K562 (cell line): ENCODE data around the gene CCDC9B. TPM values are rescaled to one million over a fixed set of nuclear protein-coding genes. Genes with fewer than 3 reads are reported as not detected.

Experiments used
- ATAC-seq: fragments of 200-7000 bp; cut with Tn5 transposase; 3 replicates; pipeline ENCODE4 v1.9.1; 2020; ENCODE audit warnings: moderate library complexity
- BruUV-seq: library from RNA; stranded (reverse); fragments of 400-500 nt; replicated peaks from 2 replicates; lab custom pipeline; 2021; lab: Mats Ljungman, UMichigan
- CTCF ChIA-PET: fragments of 300-600 bp; formaldehyde crosslinking; extraction: SDS; loops from one replicate; lab custom pipeline; 2021; ENCODE audit warnings: low intra/inter-chr PET ratio; lab: Yijun Ruan, JAX
- POLR2A ChIA-PET: fragments of 300-600, 350-650 bp; sonication (Branson Sonifier 250); formaldehyde crosslinking; extraction: SDS; loops from one replicate; lab custom pipeline; 2021; ENCODE audit warnings: antibody characterized with exemption, inconsistent platforms; lab: Yijun Ruan, JAX
- DNase-seq, 4 experiments: peaks; one replicate each; pipeline versions ENCODE4 v3.0.0 to v3.0.0-alpha.2; 2011 to 2018; ENCODE audit warnings: low spot score in 3 of 4, mixed read lengths in 3 of 4; ENCODE audit errors: extremely low read depth in 1 of 4
- FAIRE-seq: peaks from 2 replicates; lab custom pipeline; 2011; peaks lifted over from hg19 to GRCh38; lab: Jason Lieb, UNC
- H2AFZ ChIP-seq: 2 replicates; pipeline ENCODE4 v1.6.0; 2011; ENCODE audit warnings: low read depth, low read length, control low read depth, inconsistent platforms
- H3K27ac ChIP-seq: fragments of 200-600 bp; 3 replicates; pipeline ENCODE4 v1.8.0; 2011; ENCODE audit warnings: low read depth, mild to moderate bottlenecking, control low read depth, inconsistent platforms, low read length, moderate library complexity, mixed read lengths; ENCODE audit errors: extremely low read depth
- H3K27me3 ChIP-seq, 2 experiments: fragments of 300-600 bp in 1 of 2; 2 replicates in 1 of 2; 3 replicates in 1 of 2; pipeline versions ENCODE4 v1.6.0 to v1.8.0; 2011; ENCODE audit warnings: inconsistent platforms in 2 of 2, low read length in 2 of 2, mild to moderate bottlenecking in 1 of 2, mixed read lengths in 1 of 2, moderate library complexity in 1 of 2; ENCODE audit not compliant: control insufficient read depth in 2 of 2, insufficient read depth in 2 of 2
- H3K36me3 ChIP-seq: fragments of 300-600 bp; 3 replicates; pipeline ENCODE4 v1.8.0; 2011; ENCODE audit warnings: mild to moderate bottlenecking, low read length, inconsistent platforms; ENCODE audit not compliant: control insufficient read depth, insufficient read depth
- H3K4me1 ChIP-seq, 2 experiments: fragments of 200-600 bp in 1 of 2; replicated peaks in 1 of 2; 2 replicates in 1 of 2; 3 replicates in 1 of 2; pipeline versions ENCODE4 v1.5.1 to v1.8.0; 2011; ENCODE audit warnings: inconsistent platforms in 2 of 2, low read length in 2 of 2, mild to moderate bottlenecking in 1 of 2, mixed read lengths in 1 of 2, moderate library complexity in 1 of 2; ENCODE audit not compliant: control insufficient read depth in 2 of 2, insufficient read depth in 2 of 2
- H3K4me2 ChIP-seq: 2 replicates; pipeline ENCODE4 v1.6.1; 2011; ENCODE audit warnings: low read length, control low read depth, inconsistent platforms, mixed read lengths; ENCODE audit not compliant: insufficient read depth
- H3K4me3 ChIP-seq: fragments of 200-600 bp; sonication (generic), shearing (Covaris generic); 2 replicates; pipeline ENCODE4 v1.5.1; 2016; ENCODE audit warnings: control low read depth, inconsistent platforms
- H3K79me2 ChIP-seq: fragments of 200-600 bp; 3 replicates; pipeline ENCODE4 v1.8.0; 2011; ENCODE audit warnings: low read length, inconsistent platforms; ENCODE audit not compliant: control insufficient read depth, insufficient read depth
- H3K9ac ChIP-seq, 2 experiments: 2 replicates each; pipeline versions ENCODE4 v1.6.0 to v1.6.1; 2011; ENCODE audit warnings: low read depth in 2 of 2, low read length in 2 of 2, control low read depth in 1 of 2, inconsistent platforms in 1 of 2, mild to moderate bottlenecking in 1 of 2, mixed read lengths in 1 of 2; ENCODE audit not compliant: insufficient read depth in 1 of 2
- H3K9me1 ChIP-seq: one replicate; pipeline ENCODE4 v1.6.0; 2011; ENCODE audit warnings: inconsistent platforms, mild to moderate bottlenecking, low read length, moderate library complexity; ENCODE audit not compliant: control insufficient read depth, insufficient read depth
- H3K9me3 ChIP-seq: replicated peaks from 2 replicates; pipeline ENCODE4 v1.5.1; 2011; ENCODE audit warnings: low read depth, low read length, inconsistent platforms; ENCODE audit not compliant: control insufficient read depth, insufficient read depth
- H4K20me1 ChIP-seq: replicated peaks from 2 replicates; pipeline ENCODE4 v1.6.1; 2011; ENCODE audit warnings: low read length, inconsistent platforms, mixed read lengths; ENCODE audit not compliant: control insufficient read depth, insufficient read depth
- DACH1 ChIP-seq: fragments of 450-650 bp; IDR thresholded peaks from 2 replicates; pipeline ENCODE4 v1.6.1; 2018; ENCODE audit not compliant: partially characterized antibody
- ELF1 ChIP-seq: fragments of 200-800 bp; sonication (Bioruptor generic); IDR thresholded peaks from 2 replicates; pipeline ENCODE4 v1.6.1; 2016; ENCODE audit warnings: missing genetic modification characterization, missing compliant biosample characterization
- FIP1L1 ChIP-seq: fragments of 200-400 bp; formaldehyde crosslinking; IDR thresholded peaks from 2 replicates; pipeline ENCODE4 v1.6.1; 2018; ENCODE audit warnings: mild to moderate bottlenecking, low read depth, low read length; ENCODE audit not compliant: poor library complexity, severe bottlenecking
- MCM2 ChIP-seq: fragments of 450-650 bp; IDR thresholded peaks from 2 replicates; pipeline ENCODE4 v1.6.1; 2017; ENCODE audit warnings: low read depth, mild to moderate bottlenecking
- MIER1 ChIP-seq: fragments of 450-650 bp; IDR thresholded peaks from 2 replicates; pipeline ENCODE4 v1.6.1; 2016; ENCODE audit warnings: antibody characterized with exemption, mild to moderate bottlenecking, low read depth
- NFATC3 ChIP-seq: fragments of 450-650 bp; IDR thresholded peaks from 2 replicates; pipeline ENCODE4 v1.6.1; 2017; ENCODE audit warnings: mild to moderate bottlenecking
- NFRKB ChIP-seq: fragments of 450-650 bp; IDR thresholded peaks from 2 replicates; pipeline ENCODE4 v1.6.1; 2016; ENCODE audit warnings: low read depth
- NFYB ChIP-seq: IDR thresholded peaks from 2 replicates; pipeline ENCODE4 v1.6.1; 2011; ENCODE audit warnings: mild to moderate bottlenecking, moderate library complexity; ENCODE audit not compliant: insufficient read length; ENCODE audit errors: extremely low read depth
- PRMT5 ChIP-seq: sonication (generic); formaldehyde crosslinking; IDR thresholded peaks from 2 replicates; pipeline ENCODE4 v1.5.0; 2020; ENCODE audit warnings: missing genetic modification reagents
- RBM14 ChIP-seq: fragments of 200-400 bp; formaldehyde crosslinking; IDR thresholded peaks from 2 replicates; pipeline ENCODE4 v1.6.1; 2018; ENCODE audit warnings: low read depth, mild to moderate bottlenecking, low read length, moderate library complexity, borderline replicate concordance; ENCODE audit not compliant: insufficient read depth
- SMARCA4 ChIP-seq: fragments of 450-650 bp; IDR thresholded peaks from 2 replicates; pipeline ENCODE4 v1.6.1; 2016
- SRSF3 ChIP-seq: fragments of 200-400 bp; formaldehyde crosslinking; IDR thresholded peaks from 2 replicates; pipeline ENCODE4 v1.6.1; 2016; ENCODE audit warnings: mild to moderate bottlenecking, low read length, moderate library complexity; ENCODE audit not compliant: insufficient read depth
- ZNF217 ChIP-seq: sonication (generic); formaldehyde crosslinking; IDR thresholded peaks from 2 replicates; pipeline ENCODE4 v1.8.0; 2022; ENCODE audit warnings: mild to moderate bottlenecking, missing genetic modification reagents
- ZNF785 ChIP-seq: fragments of 250-450 bp; sonication (Bioruptor Pico); IDR thresholded peaks from 2 replicates; pipeline ENCODE4 v1.4.0; 2020; ENCODE audit warnings: mild to moderate bottlenecking
- WGBS: fragments of 100-300 bp; shearing (Covaris generic); methylation state at CpG from one replicate; pipeline ENCODE4 v1.1.6; 2016; ENCODE audit warnings: low coverage, mixed read lengths; ENCODE audit not compliant: insufficient coverage; ENCODE audit errors: missing lambda C conversion rate; 5-methylcytosine and 5-hydroxymethylcytosine counted together
- in situ Hi-C: fragments of 300-500 bp; cut with MboI; formaldehyde crosslinking; loops from 4 replicates; pipeline ENCODE4 v1.15.0; 2018; ENCODE audit warnings: inconsistent platforms, mixed read lengths
- intact Hi-C: fragments of 100-400 bp; cut with micrococcal nuclease; formaldehyde crosslinking; loops from 2 replicates; pipeline ENCODE4 v1.14.2; 2022
- polyA plus RNA-seq, 8 experiments: library from polyadenylated mRNA; depleted of rRNA in 4 of 8; stranded (reverse) in 5 of 8; unstranded in 3 of 8; fragments of >200 nt; fragmentation: Nextera tagmentation in 2 of 8; fragmentation: Illumina TruSeq in 1 of 8; extraction: Ambion mirVana in 2 of 8; extraction: Trizol in 1 of 8; gene quantifications; 2 replicates each; pipeline versions ENCODE4 v1.2.1 to v1.2.3, GENCODE V29; 2011 to 2014; ENCODE audit warnings: inconsistent platforms in 1 of 8, missing spikeins in 1 of 8
- total RNA-seq, 7 experiments: library from RNA; depleted of rRNA in 6 of 7; stranded (reverse); fragments of >200 nt in 6 of 7; fragmentation: Illumina TruSeq in 2 of 7; extraction: Trizol in 2 of 7; gene quantifications; 2 replicates each; pipeline versions ENCODE4 v1.2.1 to v1.2.3, GENCODE V29; 2011 to 2021; ENCODE audit warnings: low replicate concordance in 1 of 7
- TF ChIP-seq, protein P1 (sequence below), 2 experiments: fragments of 250-450 bp in 1 of 2; fragments of 450-650 bp in 1 of 2; sonication (Bioruptor Pico) in 1 of 2; IDR thresholded peaks; 2 replicates each; pipeline versions ENCODE4 v1.6.1 to v1.8.0; 2016 to 2021; ENCODE audit warnings: mild to moderate bottlenecking in 2 of 2, moderate library complexity in 2 of 2, missing compliant biosample characterization in 1 of 2, missing genetic modification characterization in 1 of 2
- TF ChIP-seq, protein P2 (sequence below), 2 experiments: fragments of 450-650 bp; conservative IDR thresholded peaks; 2 replicates each; pipeline ENCODE4 v1.6.1; 2017; ENCODE audit warnings: mild to moderate bottlenecking in 2 of 2, moderate library complexity in 2 of 2
- TF ChIP-seq, protein P3 (sequence below): fragments of 450-650 bp; IDR thresholded peaks from 2 replicates; pipeline ENCODE4 v1.7.1; 2018; ENCODE audit warnings: mild to moderate bottlenecking, low read depth; ENCODE audit not compliant: partially characterized antibody

CCDC9B gene
- total and polyA plus RNA-seq, 9 of the 15 experiments (the other 6 are each of a cell fraction or from before 2014, with no cell fraction given): 0.01 to 0.47 (median 0.15) TPM; not detected in 1

DNA sequence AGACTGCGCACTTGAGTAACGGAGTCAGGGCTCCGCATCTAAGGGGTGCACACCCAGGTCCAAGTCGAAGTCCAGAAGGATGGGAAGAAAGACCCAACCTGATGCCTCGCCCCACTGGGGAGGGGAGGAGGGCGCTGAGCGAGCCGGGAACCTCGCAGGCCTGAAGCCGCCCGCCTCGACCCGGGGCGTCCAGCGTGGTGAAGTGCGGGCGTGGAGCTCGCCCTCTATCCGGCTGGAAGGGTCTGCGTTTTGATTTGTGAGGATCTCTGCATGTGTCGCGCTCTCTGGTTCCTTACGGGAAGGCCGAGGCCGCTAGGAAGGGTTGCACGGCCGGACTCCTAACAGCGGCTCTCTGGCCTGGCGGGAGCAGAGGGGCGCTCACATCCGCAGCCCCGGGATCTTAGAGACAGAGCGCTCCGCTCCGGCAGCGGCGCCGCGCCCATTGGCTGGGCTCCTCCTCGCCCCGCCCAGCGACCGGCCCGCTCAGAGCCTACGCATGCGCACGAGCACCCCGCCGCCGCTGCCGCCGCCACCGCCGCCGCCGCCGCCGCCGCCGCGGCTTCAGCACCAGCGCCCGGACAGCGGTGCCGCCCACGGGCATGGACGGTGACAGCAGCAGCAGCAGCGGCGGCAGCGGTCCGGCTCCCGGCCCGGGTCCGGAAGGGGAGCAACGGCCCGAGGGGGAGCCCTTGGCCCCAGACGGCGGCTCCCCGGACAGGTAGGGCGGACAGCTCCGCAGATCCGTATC lies 17.2 kb upstream of the CCDC9B start, which contains the start of gene DISP2:
TSS of gene DISP2 (plus strand) at position 497 of the 748 bp plus-strand sequence. CDS start at position 600, 103 bp downstream.
- DNase-seq: peak; percentile 89 to 100 (median 100)
- Histone ChIP-seq H3K4me1 (peaks cover 9 to 26% of the 10 kb centered on the region in 2 experiments; a peak in 4 of 5 replicates), H2AFZ (peak within 1 kb of the TSS; percentile 93), H4K20me1 (no peaks in the 10 kb centered on the region), H3K27me3 (peaks cover 0 to 9% of the 10 kb centered on the region in 2 experiments; a peak in 1 of 5 replicates), H3K4me2 (peak within 1 kb of the TSS; percentile 84), H3K27ac (no peak within 1 kb of the TSS), H3K4me3 (peak within 1 kb of the TSS; percentile 53), H3K9me3 (no peaks in the 10 kb centered on the region), H3K9me1 (no peaks in the 10 kb centered on the region), H3K36me3 (no peaks in the 10 kb centered on the region), H3K9ac (peak within 1 kb of the TSS in 1 of 2 experiments; percentile 79; a peak in 2 of 4 replicates), H3K79me2 (no peaks in the 10 kb centered on the region)
- intact Hi-C loops (loop anchor here (5.0 kb wide), 1 partner anchor 64 kb away; no protein-coding TSS in a partner anchor), in situ Hi-C loops (no loop called here)
- ChIA-PET POLR2A (interaction anchor here (0.6 to 1.7 kb wide), 6 partner anchors 12 to 62 kb away, joined by 3 to 7 read pairs (median 4); partner anchors contain the start of gene KNSTRN), CTCF (interaction anchor here (1.4 kb wide), 1 partner anchor 10 kb away, joined by 4 read pairs; no protein-coding TSS in a partner anchor)
- 3% methylated on average over 37 of the region's 82 CpGs for WGBS
- BruUV-seq: no TSS peak
- peak; percentile 89 for ATAC-seq
- no peak for FAIRE-seq
- TF ChIP-seq, protein P1, sequence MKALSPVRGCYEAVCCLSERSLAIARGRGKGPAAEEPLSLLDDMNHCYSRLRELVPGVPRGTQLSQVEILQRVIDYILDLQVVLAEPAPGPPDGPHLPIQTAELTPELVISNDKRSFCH (CRISPR knock-in tag; IDR thresholded peaks at IDR 0.05): no peak
- TF ChIP-seq, protein P1 (tag; IDR thresholded peaks at IDR 0.05): no peak
- no peak for TF ChIP-seq SMARCA4
- TF ChIP-seq ELF1 (tag): no peak
- no peak for TF ChIP-seq SRSF3
- TF ChIP-seq NFRKB: no peak
- TF ChIP-seq ZNF785: no peak
- TF ChIP-seq, protein P2, sequence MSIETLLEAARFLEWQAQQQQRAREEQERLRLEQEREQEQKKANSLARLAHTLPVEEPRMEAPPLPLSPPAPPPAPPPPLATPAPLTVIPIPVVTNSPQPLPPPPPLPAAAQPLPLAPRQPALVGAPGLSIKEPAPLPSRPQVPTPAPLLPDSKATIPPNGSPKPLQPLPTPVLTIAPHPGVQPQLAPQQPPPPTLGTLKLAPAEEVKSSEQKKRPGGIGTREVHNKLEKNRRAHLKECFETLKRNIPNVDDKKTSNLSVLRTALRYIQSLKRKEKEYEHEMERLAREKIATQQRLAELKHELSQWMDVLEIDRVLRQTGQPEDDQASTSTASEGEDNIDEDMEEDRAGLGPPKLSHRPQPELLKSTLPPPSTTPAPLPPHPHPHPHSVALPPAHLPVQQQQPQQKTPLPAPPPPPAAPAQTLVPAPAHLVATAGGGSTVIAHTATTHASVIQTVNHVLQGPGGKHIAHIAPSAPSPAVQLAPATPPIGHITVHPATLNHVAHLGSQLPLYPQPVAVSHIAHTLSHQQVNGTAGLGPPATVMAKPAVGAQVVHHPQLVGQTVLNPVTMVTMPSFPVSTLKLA (conservative IDR thresholded peaks at IDR 0.05): peak in 1 of 2 experiments; percentile 80; a peak in 3 of 4 replicates
- TF ChIP-seq NFYB: peak; percentile 36
- TF ChIP-seq MIER1: peak; percentile 58; the same call in 1 of the 2 replicates
- TF ChIP-seq MCM2: no peak
- TF ChIP-seq, protein P3, sequence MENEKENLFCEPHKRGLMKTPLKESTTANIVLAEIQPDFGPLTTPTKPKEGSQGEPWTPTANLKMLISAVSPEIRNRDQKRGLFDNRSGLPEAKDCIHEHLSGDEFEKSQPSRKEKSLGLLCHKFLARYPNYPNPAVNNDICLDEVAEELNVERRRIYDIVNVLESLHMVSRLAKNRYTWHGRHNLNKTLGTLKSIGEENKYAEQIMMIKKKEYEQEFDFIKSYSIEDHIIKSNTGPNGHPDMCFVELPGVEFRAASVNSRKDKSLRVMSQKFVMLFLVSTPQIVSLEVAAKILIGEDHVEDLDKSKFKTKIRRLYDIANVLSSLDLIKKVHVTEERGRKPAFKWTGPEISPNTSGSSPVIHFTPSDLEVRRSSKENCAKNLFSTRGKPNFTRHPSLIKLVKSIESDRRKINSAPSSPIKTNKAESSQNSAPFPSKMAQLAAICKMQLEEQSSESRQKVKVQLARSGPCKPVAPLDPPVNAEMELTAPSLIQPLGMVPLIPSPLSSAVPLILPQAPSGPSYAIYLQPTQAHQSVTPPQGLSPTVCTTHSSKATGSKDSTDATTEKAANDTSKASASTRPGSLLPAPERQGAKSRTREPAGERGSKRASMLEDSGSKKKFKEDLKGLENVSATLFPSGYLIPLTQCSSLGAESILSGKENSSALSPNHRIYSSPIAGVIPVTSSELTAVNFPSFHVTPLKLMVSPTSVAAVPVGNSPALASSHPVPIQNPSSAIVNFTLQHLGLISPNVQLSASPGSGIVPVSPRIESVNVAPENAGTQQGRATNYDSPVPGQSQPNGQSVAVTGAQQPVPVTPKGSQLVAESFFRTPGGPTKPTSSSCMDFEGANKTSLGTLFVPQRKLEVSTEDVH: no peak
- no peak for TF ChIP-seq ZNF217
- no peak for TF ChIP-seq RBM14
- TF ChIP-seq NFATC3: no peak
- TF ChIP-seq PRMT5 (CRISPR knock-in tag): 0 out of 2 replicates have a peak, but pooled peaks have one; percentile 53
- no peak for TF ChIP-seq DACH1
- peak; percentile 9 for TF ChIP-seq FIP1L1
